ENCODE data around the gene EXPH5.

GRCh38 chr11:108586600-108586999, 7.0 kb downstream of the EXPH5 start:
- TF ChIP-seq EZH2 (IDR thresholded peaks at IDR 0.05; ENCODE audit: low read length) (no peak), CTCF (optimal IDR thresholded peaks at IDR 0.05 in 1 of 3, IDR thresholded peaks at IDR 0.05 in 1 of 3, conservative IDR thresholded peaks at IDR 0.05 in 1 of 3; ENCODE audit: extremely low read depth in 1 of 3, insufficient read depth in 2 of 3, low read length in 3 of 3) (no peak)

Measured in keratinocyte (primary cell).